ENCODE data around the gene B4GALT2.

The B4GALT2 gene

DNA sequence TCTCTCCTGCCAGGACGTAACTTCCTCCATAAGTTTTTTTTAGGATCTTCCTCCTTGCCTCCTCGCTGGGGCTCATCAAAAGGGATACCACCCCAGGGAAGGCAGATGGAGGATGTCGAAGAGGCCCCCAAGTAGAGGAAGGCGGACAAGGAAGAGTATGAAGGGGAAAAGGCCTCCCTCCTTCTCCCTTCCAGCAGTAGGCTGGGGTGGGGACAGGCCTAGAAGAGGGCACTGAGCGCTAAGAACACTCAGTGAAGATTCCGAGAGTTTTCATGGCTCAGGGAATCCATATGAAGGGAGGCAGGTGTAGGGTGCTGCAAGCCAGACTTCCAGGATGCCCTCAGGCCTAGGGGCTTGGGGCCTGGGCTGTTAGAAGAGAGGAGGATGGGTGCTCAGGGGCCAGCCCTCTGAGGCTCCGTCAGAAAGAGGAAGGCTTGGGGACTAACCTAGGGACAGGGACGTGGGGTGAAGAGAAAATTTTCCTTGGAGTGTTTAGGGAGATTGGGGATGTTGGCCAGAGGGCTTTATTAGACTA, 54.1 kb downstream of the B4GALT2 start:
- H3K36me3 ChIP-seq (ENCODE audit: low read length): no peaks in the 10 kb centered on the region
- no peak overlapping the region for H3K27ac ChIP-seq (ENCODE audit: low read depth, low read length)
- no peaks in the 10 kb centered on the region for H3K9me3 ChIP-seq (ENCODE audit: insufficient read depth, low read length)
- no peaks in the 10 kb centered on the region for H4K20me1 ChIP-seq (ENCODE audit: low read depth, low read length)
- no peaks in the 10 kb centered on the region for H3K79me2 ChIP-seq (ENCODE audit: insufficient read depth, low read length)
- H3K9me2 ChIP-seq (replicated peaks; ENCODE audit: insufficient read depth, low read length): no peaks in the 10 kb centered on the region
- no peaks in the 10 kb centered on the region for H3K27me3 ChIP-seq (ENCODE audit: low read length)
- no peak for TF ChIP-seq CTCF (IDR thresholded peaks at IDR 0.05; ENCODE audit: insufficient read depth, low read length, poor library complexity, severe bottlenecking)
- no peak for TF ChIP-seq EZH2phosphoT487 (conservative IDR thresholded peaks at IDR 0.05; ENCODE audit: low read length)
- H3K4me3 ChIP-seq (ENCODE audit: insufficient read depth, low read length, poor library complexity, severe bottlenecking): no peak overlapping the region
- H3K4me2 ChIP-seq (ENCODE audit: low read depth, low read length, poor library complexity, severe bottlenecking): no peak overlapping the region
- no peak overlapping the region for H2AFZ ChIP-seq (ENCODE audit: low read depth, low read length, severe bottlenecking)
- H3K9ac ChIP-seq (ENCODE audit: low read length): no peak overlapping the region
- H3F3A ChIP-seq (ENCODE audit: insufficient read depth): 0 out of 2 replicates have a peak, but pooled peaks cover 4% of the 10 kb centered on the region

DNA sequence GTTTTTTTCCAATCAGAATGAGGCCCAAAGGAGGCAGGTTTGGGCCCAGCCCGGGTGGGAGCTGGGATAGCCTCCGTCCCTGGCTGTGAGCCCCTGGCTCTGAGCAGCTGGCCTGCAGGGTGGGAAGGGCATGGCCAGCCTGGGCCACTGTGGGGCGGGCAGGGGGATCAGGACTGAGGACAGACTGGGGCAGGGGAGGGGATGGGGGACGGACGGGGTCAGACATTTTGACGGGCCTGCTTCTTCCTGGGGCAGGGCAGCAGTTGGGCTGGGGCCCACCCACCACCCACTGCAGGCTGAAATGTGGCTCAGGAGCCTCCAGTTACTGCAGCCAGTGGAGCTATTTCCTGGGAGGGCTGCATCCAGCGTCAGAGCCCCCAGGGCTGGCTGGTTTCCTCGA, 54.7 kb downstream of the B4GALT2 start:
- no peak overlapping the region for H3K4me2 ChIP-seq (ENCODE audit: low read depth, low read length, poor library complexity, severe bottlenecking)
- TF ChIP-seq EZH2phosphoT487 (conservative IDR thresholded peaks at IDR 0.05; ENCODE audit: low read length): no peak
- no peak for TF ChIP-seq CTCF (IDR thresholded peaks at IDR 0.05; ENCODE audit: insufficient read depth, low read length, poor library complexity, severe bottlenecking)
- no peaks in the 10 kb centered on the region for H3K79me2 ChIP-seq (ENCODE audit: insufficient read depth, low read length)
- H3K9ac ChIP-seq (ENCODE audit: low read length): no peak overlapping the region
- 0 out of 2 replicates have a peak, but pooled peaks cover 4% of the 10 kb centered on the region for H3F3A ChIP-seq (ENCODE audit: insufficient read depth)
- no peaks in the 10 kb centered on the region for H3K9me2 ChIP-seq (replicated peaks; ENCODE audit: insufficient read depth, low read length)
- no peak overlapping the region for H3K27ac ChIP-seq (ENCODE audit: low read depth, low read length)
- H3K9me3 ChIP-seq (ENCODE audit: insufficient read depth, low read length): no peaks in the 10 kb centered on the region
- H2AFZ ChIP-seq (ENCODE audit: low read depth, low read length, severe bottlenecking): no peak overlapping the region
- H4K20me1 ChIP-seq (ENCODE audit: low read depth, low read length): no peaks in the 10 kb centered on the region
- H3K36me3 ChIP-seq (ENCODE audit: low read length): no peaks in the 10 kb centered on the region
- no peaks in the 10 kb centered on the region for H3K27me3 ChIP-seq (ENCODE audit: low read length)
- no peak overlapping the region for H3K4me3 ChIP-seq (ENCODE audit: insufficient read depth, low read length, poor library complexity, severe bottlenecking)

DNA sequence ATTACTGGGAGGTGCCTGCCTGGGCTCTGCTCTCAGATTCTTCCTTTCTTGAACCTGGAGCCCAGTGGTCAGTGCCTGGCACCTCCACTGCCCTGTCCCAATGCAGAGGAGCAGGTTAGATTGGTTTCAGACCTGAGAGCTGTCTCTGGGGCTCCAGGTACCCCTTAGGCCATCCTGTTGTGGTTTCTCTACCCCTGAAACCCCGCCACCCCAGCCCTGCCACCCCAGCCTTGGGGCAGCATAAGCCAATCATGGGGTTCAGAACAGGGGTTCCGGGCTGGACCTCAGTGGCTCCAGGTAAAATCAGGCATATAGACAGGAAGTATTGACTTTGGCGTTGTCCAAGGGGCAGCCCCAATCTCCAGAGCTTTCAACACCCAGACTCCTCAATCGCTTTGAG, 55.4 kb downstream of the B4GALT2 start:
- no peak overlapping the region for H3K4me2 ChIP-seq (ENCODE audit: low read depth, low read length, poor library complexity, severe bottlenecking)
- no peak overlapping the region for H2AFZ ChIP-seq (ENCODE audit: low read depth, low read length, severe bottlenecking)
- TF ChIP-seq EZH2phosphoT487 (conservative IDR thresholded peaks at IDR 0.05; ENCODE audit: low read length) (no peak), CTCF (IDR thresholded peaks at IDR 0.05; ENCODE audit: insufficient read depth, low read length, poor library complexity, severe bottlenecking) (no peak)
- H3K79me2 ChIP-seq (ENCODE audit: insufficient read depth, low read length): no peaks in the 10 kb centered on the region
- H3K9me3 ChIP-seq (ENCODE audit: insufficient read depth, low read length): no peaks in the 10 kb centered on the region
- H3K9me2 ChIP-seq (replicated peaks; ENCODE audit: insufficient read depth, low read length): no peaks in the 10 kb centered on the region
- no peaks in the 10 kb centered on the region for H3K27me3 ChIP-seq (ENCODE audit: low read length)
- H3K4me3 ChIP-seq (ENCODE audit: insufficient read depth, low read length, poor library complexity, severe bottlenecking): no peak overlapping the region
- H3K27ac ChIP-seq (ENCODE audit: low read depth, low read length): no peak overlapping the region
- H3F3A ChIP-seq (ENCODE audit: insufficient read depth): 0 out of 2 replicates have a peak, but pooled peaks cover 4% of the 10 kb centered on the region
- H4K20me1 ChIP-seq (ENCODE audit: low read depth, low read length): no peaks in the 10 kb centered on the region
- H3K9ac ChIP-seq (ENCODE audit: low read length): no peak overlapping the region
- H3K36me3 ChIP-seq (ENCODE audit: low read length): no peaks in the 10 kb centered on the region
